HCT116 (cell line): Measurements from ENCODE around the gene ABR. TPM values are rescaled to one million over a fixed set of nuclear protein-coding genes. Genes with fewer than 3 reads are reported as not detected.

Source experiments
- ATAC-seq: fragments of 200-7000 bp; cut with Tn5 transposase; 2 replicates; pipeline ENCODE4 v1.9.1; 2020; ENCODE audit warnings: mild to moderate bottlenecking, moderate library complexity
- BruUV-seq: library from RNA; stranded (reverse); fragments of 400-500 nt; replicated peaks from 2 replicates; lab custom pipeline; 2021; lab: Mats Ljungman, UMichigan
- CTCF ChIA-PET: fragments of 300-600 bp; sonication (Branson Sonifier 250); formaldehyde crosslinking; loops from one replicate; lab custom pipeline; 2021; ENCODE audit warnings: antibody characterized with exemption; lab: Charles Lee
- POLR2A ChIA-PET: fragments of 300-600, 350-600 bp; sonication (Branson Sonifier 250); formaldehyde crosslinking; loops from one replicate; lab custom pipeline; 2021; ENCODE audit warnings: antibody characterized with exemption; lab: Charles Lee
- RAD21 ChIA-PET, 2 experiments: fragments of 300-600 bp; sonication (Branson Sonifier 250); formaldehyde crosslinking; loops; one replicate each; lab custom pipeline; 2023; ENCODE audit warnings: low total read pairs in 2 of 2; ENCODE audit not compliant: uncharacterized antibody in 2 of 2, unreplicated experiment in 2 of 2, low non-redundant PET in 1 of 2; lab: Charles Lee
- DNase-seq: peaks from one replicate; pipeline ENCODE4 v3.0.0-alpha.2; 2010; ENCODE audit warnings: low read depth, low spot score
- H2AFZ ChIP-seq: fragments of 200-600 bp; shearing (Covaris generic), sonication (generic); 2 replicates; pipeline ENCODE4 v1.6.1; 2017; ENCODE audit warnings: low read depth, mixed run types, mixed read lengths, antibody characterized with exemption, low read length; ENCODE audit not compliant: poor library complexity, severe bottlenecking
- H3K27ac ChIP-seq: 2 replicates; pipeline ENCODE4 v1.5.1; 2012; ENCODE audit warnings: low read depth, low read length
- H3K27me3 ChIP-seq: fragments of 200-600 bp; sonication (generic); 2 replicates; pipeline ENCODE4 v1.6.1; 2016; ENCODE audit warnings: mixed run types, low read length, mixed read lengths; ENCODE audit not compliant: insufficient read depth
- H3K36me3 ChIP-seq, 2 experiments: fragments of 200-500 bp in 1 of 2; fragments of 200-600 bp in 1 of 2; sonication (Bioruptor generic) in 1 of 2; sonication (generic) in 1 of 2; 2 replicates each; pipeline versions ENCODE4 v1.5.1 to v1.6.1; 2014 to 2016; ENCODE audit warnings: low read length in 2 of 2, inconsistent platforms in 1 of 2, mixed read lengths in 1 of 2, mixed run types in 1 of 2; ENCODE audit not compliant: insufficient read depth in 2 of 2, control insufficient read depth in 1 of 2
- H3K4me1 ChIP-seq, 2 experiments: fragments of 200-600 bp in 1 of 2; sonication (generic) in 1 of 2; 2 replicates each; pipeline versions ENCODE4 v1.5.1 to v1.6.1; 2012 to 2017; ENCODE audit warnings: low read length in 2 of 2, inconsistent platforms in 1 of 2, mild to moderate bottlenecking in 1 of 2, mixed read lengths in 1 of 2, mixed run types in 1 of 2, moderate library complexity in 1 of 2; ENCODE audit not compliant: insufficient read depth in 2 of 2, control insufficient read depth in 1 of 2
- H3K4me2 ChIP-seq: fragments of 200-600 bp; sonication (generic); 2 replicates; pipeline ENCODE4 v1.6.1; 2017; ENCODE audit warnings: mixed run types, low read length, mixed read lengths
- H3K4me3 ChIP-seq, 2 experiments: fragments of 200-600 bp in 1 of 2; sonication (generic) in 1 of 2; replicated peaks in 1 of 2; 2 replicates each; pipeline ENCODE4 v1.5.1; 2011 to 2016; ENCODE audit warnings: low read length in 2 of 2, control low read depth in 1 of 2, low read depth in 1 of 2, mild to moderate bottlenecking in 1 of 2, mixed read lengths in 1 of 2, mixed run types in 1 of 2
- H3K79me2 ChIP-seq: fragments of 200-600 bp; sonication (generic); 2 replicates; pipeline ENCODE4 v1.6.1; 2017; ENCODE audit warnings: mild to moderate bottlenecking, mixed run types, low read length, moderate library complexity, mixed read lengths; ENCODE audit not compliant: insufficient read depth
- H3K9ac ChIP-seq: fragments of 200-600 bp; sonication (generic); 2 replicates; pipeline ENCODE4 v1.6.1; 2016; ENCODE audit warnings: low read length, mixed read lengths
- H3K9me2 ChIP-seq: fragments of 200-600 bp; sonication (generic), shearing (Covaris generic); 2 replicates; pipeline ENCODE4 v1.6.1; 2017; ENCODE audit warnings: mixed run types, mild to moderate bottlenecking, moderate library complexity; ENCODE audit not compliant: insufficient read depth
- H3K9me3 ChIP-seq, 2 experiments: fragments of 200-500 bp in 1 of 2; fragments of 200-600 bp in 1 of 2; sonication (Bioruptor generic) in 1 of 2; sonication (generic) in 1 of 2; 2 replicates each; pipeline ENCODE4 v1.6.1; 2014 to 2017; ENCODE audit warnings: low read length in 2 of 2, mixed read lengths in 2 of 2, inconsistent platforms in 1 of 2, low read depth in 1 of 2, mild to moderate bottlenecking in 1 of 2, mixed run types in 1 of 2, moderate library complexity in 1 of 2; ENCODE audit not compliant: control insufficient read depth in 1 of 2, insufficient read depth in 1 of 2
- H4K20me1 ChIP-seq: fragments of 200-600 bp; sonication (generic), shearing (Covaris generic); 2 replicates; pipeline ENCODE4 v1.6.1; 2017; ENCODE audit warnings: mixed run types, mild to moderate bottlenecking, moderate library complexity; ENCODE audit not compliant: insufficient read depth
- CEBPB ChIP-seq: IDR thresholded peaks from 2 replicates; pipeline ENCODE4 v1.6.1; 2012; ENCODE audit warnings: low read depth
- EZH2 ChIP-seq: fragments of 200-600 bp; sonication (generic); IDR thresholded peaks from 2 replicates; pipeline ENCODE4 v1.6.1; 2017; ENCODE audit warnings: antibody characterized with exemption, mixed run types
- EZH2phosphoT487 ChIP-seq: fragments of 200-600 bp; IDR thresholded peaks from 2 replicates; pipeline ENCODE4 v1.6.1; 2018; ENCODE audit warnings: antibody characterized with exemption, borderline replicate concordance
- JUND ChIP-seq: IDR thresholded peaks from 2 replicates; pipeline ENCODE4 v1.6.1; 2012
- POLR2A ChIP-seq: IDR thresholded peaks from 2 replicates; pipeline ENCODE4 v1.7.0; 2011; ENCODE audit warnings: borderline replicate concordance; ENCODE audit not compliant: insufficient read depth, insufficient read length; ENCODE audit errors: extremely low read depth
- RAD21 ChIP-seq: IDR thresholded peaks from 2 replicates; pipeline ENCODE4 v1.6.1; 2012; ENCODE audit warnings: low read depth, mild to moderate bottlenecking
- SIN3A ChIP-seq: IDR thresholded peaks from 2 replicates; pipeline ENCODE4 v1.6.1; 2012; ENCODE audit warnings: low read depth
- SP1 ChIP-seq: IDR thresholded peaks from 2 replicates; pipeline ENCODE4 v1.6.1; 2012; ENCODE audit warnings: low read depth
- SRF ChIP-seq: IDR thresholded peaks from 2 replicates; pipeline ENCODE4 v1.6.1; 2012; ENCODE audit warnings: low read depth
- TCF7L2 ChIP-seq: IDR thresholded peaks from 2 replicates; pipeline ENCODE4 v1.7.0; 2011; ENCODE audit warnings: borderline replicate concordance, inconsistent platforms; ENCODE audit not compliant: insufficient read depth, insufficient read length; ENCODE audit errors: extremely low read depth
- YY1 ChIP-seq: IDR thresholded peaks from 2 replicates; pipeline ENCODE4 v1.6.1; 2011; ENCODE audit warnings: low read length, low read depth, moderate library complexity, mild to moderate bottlenecking; ENCODE audit not compliant: insufficient replicate concordance; ENCODE audit errors: extremely low read depth
- ZFX ChIP-seq: fragments of 450-650 bp; IDR thresholded peaks from 2 replicates; pipeline ENCODE4 v1.6.1; 2017
- intact Hi-C: fragments of 100-400 bp; cut with micrococcal nuclease; formaldehyde crosslinking; loops from 2 replicates; pipeline ENCODE4 v1.10.0; 2022
- total RNA-seq: library from RNA; stranded (reverse); gene quantifications from one replicate; pipeline ENCODE4 v1.2.1, GENCODE V29; 2021; ENCODE audit not compliant: unreplicated experiment
- TF ChIP-seq, protein P1 (sequence below): IDR thresholded peaks from 2 replicates; pipeline ENCODE4 v1.6.1; 2011; ENCODE audit warnings: mild to moderate bottlenecking, low read length, moderate library complexity; ENCODE audit not compliant: insufficient replicate concordance; ENCODE audit errors: extremely low read depth
- TF ChIP-seq, protein P2 (sequence below): IDR thresholded peaks from 2 replicates; pipeline ENCODE4 v1.6.1; 2012
- TF ChIP-seq, protein P3 (sequence below), 3 experiments: fragments of 200-600 bp in 1 of 3; sonication (generic) in 1 of 3; IDR thresholded peaks in 2 of 3; conservative IDR thresholded peaks in 1 of 3; 2 replicates each; pipeline ENCODE4 v1.5.1; 2012 to 2017; ENCODE audit warnings: low read depth in 2 of 3, low read length in 2 of 3, antibody characterized with exemption in 1 of 3, borderline replicate concordance in 1 of 3, control low read depth in 1 of 3, mild to moderate bottlenecking in 1 of 3, mixed read lengths in 1 of 3, mixed run types in 1 of 3, moderate library complexity in 1 of 3; ENCODE audit not compliant: insufficient read depth in 1 of 3
- TF ChIP-seq, protein P4 (sequence below): IDR thresholded peaks from 2 replicates; pipeline ENCODE4 v1.6.1; 2012

Gene ABR
- total RNA-seq, 1 experiment from 2014 or later = 58.5 TPM

DNA sequence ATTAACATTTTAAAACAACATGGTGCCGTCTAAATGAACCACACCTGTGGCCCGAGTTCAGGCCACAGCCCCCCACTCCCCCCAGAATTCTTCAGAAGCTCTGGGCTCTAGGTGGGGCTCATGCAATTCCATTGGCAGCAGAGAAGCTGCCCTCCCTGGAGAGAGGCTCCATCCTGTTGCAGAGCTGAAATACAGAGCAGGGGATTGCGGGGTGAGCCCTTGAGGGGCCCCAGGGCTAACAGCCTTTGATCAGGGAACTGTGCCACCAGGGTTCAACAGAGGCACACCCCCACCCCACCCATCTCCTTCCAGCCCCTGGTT lies 69.3 kb downstream of the ABR start:
- intact Hi-C loops = no loop called here

More for the DNA sequence above, 69.3 kb downstream of the ABR start:
- peak overlapping the region; percentile 83 for H3K4me2 ChIP-seq
- no peaks in the 10 kb centered on the region for H4K20me1 ChIP-seq
- no peaks in the 10 kb centered on the region; the same call in 1 of the 2 replicates for H3K79me2 ChIP-seq
- TF ChIP-seq EZH2phosphoT487 (no peak), YY1 (no peak), SP1 (no peak), EZH2 (no peak), SRF (no peak), TCF7L2 (no peak), SIN3A (no peak), POLR2A (no peak), JUND (no peak), ZFX (no peak), CEBPB (no peak), RAD21 (no peak)
- TF ChIP-seq, protein P1, sequence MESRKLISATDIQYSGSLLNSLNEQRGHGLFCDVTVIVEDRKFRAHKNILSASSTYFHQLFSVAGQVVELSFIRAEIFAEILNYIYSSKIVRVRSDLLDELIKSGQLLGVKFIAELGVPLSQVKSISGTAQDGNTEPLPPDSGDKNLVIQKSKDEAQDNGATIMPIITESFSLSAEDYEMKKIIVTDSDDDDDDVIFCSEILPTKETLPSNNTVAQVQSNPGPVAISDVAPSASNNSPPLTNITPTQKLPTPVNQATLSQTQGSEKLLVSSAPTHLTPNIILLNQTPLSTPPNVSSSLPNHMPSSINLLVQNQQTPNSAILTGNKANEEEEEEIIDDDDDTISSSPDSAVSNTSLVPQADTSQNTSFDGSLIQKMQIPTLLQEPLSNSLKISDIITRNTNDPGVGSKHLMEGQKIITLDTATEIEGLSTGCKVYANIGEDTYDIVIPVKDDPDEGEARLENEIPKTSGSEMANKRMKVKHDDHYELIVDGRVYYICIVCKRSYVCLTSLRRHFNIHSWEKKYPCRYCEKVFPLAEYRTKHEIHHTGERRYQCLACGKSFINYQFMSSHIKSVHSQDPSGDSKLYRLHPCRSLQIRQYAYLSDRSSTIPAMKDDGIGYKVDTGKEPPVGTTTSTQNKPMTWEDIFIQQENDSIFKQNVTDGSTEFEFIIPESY = no peak
- TF ChIP-seq, protein P2, sequence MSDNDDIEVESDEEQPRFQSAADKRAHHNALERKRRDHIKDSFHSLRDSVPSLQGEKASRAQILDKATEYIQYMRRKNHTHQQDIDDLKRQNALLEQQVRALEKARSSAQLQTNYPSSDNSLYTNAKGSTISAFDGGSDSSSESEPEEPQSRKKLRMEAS = no peak
- TF ChIP-seq, protein P3, sequence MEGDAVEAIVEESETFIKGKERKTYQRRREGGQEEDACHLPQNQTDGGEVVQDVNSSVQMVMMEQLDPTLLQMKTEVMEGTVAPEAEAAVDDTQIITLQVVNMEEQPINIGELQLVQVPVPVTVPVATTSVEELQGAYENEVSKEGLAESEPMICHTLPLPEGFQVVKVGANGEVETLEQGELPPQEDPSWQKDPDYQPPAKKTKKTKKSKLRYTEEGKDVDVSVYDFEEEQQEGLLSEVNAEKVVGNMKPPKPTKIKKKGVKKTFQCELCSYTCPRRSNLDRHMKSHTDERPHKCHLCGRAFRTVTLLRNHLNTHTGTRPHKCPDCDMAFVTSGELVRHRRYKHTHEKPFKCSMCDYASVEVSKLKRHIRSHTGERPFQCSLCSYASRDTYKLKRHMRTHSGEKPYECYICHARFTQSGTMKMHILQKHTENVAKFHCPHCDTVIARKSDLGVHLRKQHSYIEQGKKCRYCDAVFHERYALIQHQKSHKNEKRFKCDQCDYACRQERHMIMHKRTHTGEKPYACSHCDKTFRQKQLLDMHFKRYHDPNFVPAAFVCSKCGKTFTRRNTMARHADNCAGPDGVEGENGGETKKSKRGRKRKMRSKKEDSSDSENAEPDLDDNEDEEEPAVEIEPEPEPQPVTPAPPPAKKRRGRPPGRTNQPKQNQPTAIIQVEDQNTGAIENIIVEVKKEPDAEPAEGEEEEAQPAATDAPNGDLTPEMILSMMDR (IDR thresholded peaks at IDR 0.05 in 2 of 3, conservative IDR thresholded peaks at IDR 0.05 in 1 of 3; ENCODE audit: borderline replicate concordance in 1 of 3, insufficient read depth in 1 of 3, low read depth in 2 of 3, low read length in 2 of 3) = no peak
- TF ChIP-seq, protein P4, sequence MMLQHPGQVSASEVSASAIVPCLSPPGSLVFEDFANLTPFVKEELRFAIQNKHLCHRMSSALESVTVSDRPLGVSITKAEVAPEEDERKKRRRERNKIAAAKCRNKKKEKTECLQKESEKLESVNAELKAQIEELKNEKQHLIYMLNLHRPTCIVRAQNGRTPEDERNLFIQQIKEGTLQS = no peak
- no peak overlapping the region for H2AFZ ChIP-seq
- no TSS peak for BruUV-seq
- H3K9me3 ChIP-seq = no peaks in the 10 kb centered on the region
- no peaks in the 10 kb centered on the region for H3K9me2 ChIP-seq
- peaks cover 0 to 5% of the 10 kb centered on the region in 2 experiments; a peak in 1 of 4 replicates for H3K36me3 ChIP-seq
- CTCF ChIA-PET = interaction anchor here (1.1 to 2.5 kb wide), 4 partner anchors 12 to 54 kb away, joined by 6 to 25 read pairs (median 11); no protein-coding TSS in a partner anchor
- H3K27ac ChIP-seq = peak overlapping the region; percentile 96
- DNase-seq (no peak), ATAC-seq (peak; percentile 0; the same call in 1 of the 2 replicates)
- H3K9ac ChIP-seq = peak overlapping the region; percentile 79
- POLR2A ChIA-PET = interaction anchor here (0.6 to 1.4 kb wide), 2 partner anchors 12 to 255 kb away, joined by 3 to 4 read pairs; no protein-coding TSS in a partner anchor
- peak overlapping the region; percentile 13 to 79 for H3K4me3 ChIP-seq
- no peaks in the 10 kb centered on the region for H3K27me3 ChIP-seq
- RAD21 ChIA-PET = interaction anchor here in 1 of 2 experiments (1.4 kb wide), 1 partner anchor 52 kb away, joined by 4 read pairs; no protein-coding TSS in a partner anchor
- peaks cover 59 to 73% of the 10 kb centered on the region in 2 experiments for H3K4me1 ChIP-seq
